Measurements from ENCODE around the gene NFAT5. TPM values are rescaled to one million over a fixed set of nuclear protein-coding genes. Genes with fewer than 3 reads are reported as not detected.

NFAT5 gene
- total RNA-seq, 1 experiment from 2014 or later: 38.2 TPM

DNA sequence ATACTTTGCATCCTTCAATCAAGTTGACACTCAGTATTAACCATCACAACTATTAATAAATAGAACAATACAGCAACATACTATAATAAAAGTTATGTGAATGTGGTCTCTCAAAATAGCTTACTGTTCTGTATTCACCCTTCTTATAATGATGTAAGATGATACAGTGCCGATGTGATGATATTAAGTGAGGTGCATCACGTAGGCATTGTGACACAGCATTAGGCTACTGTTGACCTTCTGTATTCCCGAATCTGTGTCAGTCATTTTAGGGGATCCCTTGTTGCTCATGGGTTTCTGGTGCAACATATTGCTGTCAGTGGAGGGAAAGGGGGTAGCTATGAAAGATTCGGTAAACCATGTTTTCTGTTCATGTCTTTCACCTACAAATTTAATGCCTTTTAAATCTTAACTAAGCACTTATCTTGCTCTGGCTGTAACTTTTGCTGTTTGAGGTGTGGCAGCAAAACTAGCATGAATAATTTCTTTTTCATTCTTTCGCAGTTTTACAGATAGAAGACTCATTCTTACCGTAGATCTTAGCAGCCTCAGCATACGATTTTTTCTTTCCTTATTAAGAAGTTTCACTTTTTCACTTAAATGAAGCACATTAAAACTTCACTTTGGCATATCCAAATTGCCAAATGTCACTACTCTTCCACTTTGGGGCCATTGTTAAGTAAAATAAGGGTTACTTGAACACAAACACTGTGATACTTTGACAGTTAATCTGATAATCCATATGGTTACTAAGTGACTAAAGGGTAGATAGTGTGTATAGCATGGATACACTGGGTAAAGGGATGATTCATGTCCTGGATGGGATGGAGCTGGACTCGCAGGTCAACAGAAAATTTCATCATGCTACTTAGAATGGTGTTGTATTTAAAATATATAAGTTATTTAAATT, 29.6 kb downstream of the NFAT5 start:
- no peaks in the 10 kb centered on the region for H3K27me3 ChIP-seq (ENCODE audit: insufficient read depth, low read depth)
- H3K4me3 ChIP-seq: no peak overlapping the region
- BruUV-seq (replicated peaks): no TSS peak
- no peak for TF ChIP-seq EZH2 (IDR thresholded peaks at IDR 0.05; ENCODE audit: low read depth)
- TF ChIP-seq, protein P1, sequence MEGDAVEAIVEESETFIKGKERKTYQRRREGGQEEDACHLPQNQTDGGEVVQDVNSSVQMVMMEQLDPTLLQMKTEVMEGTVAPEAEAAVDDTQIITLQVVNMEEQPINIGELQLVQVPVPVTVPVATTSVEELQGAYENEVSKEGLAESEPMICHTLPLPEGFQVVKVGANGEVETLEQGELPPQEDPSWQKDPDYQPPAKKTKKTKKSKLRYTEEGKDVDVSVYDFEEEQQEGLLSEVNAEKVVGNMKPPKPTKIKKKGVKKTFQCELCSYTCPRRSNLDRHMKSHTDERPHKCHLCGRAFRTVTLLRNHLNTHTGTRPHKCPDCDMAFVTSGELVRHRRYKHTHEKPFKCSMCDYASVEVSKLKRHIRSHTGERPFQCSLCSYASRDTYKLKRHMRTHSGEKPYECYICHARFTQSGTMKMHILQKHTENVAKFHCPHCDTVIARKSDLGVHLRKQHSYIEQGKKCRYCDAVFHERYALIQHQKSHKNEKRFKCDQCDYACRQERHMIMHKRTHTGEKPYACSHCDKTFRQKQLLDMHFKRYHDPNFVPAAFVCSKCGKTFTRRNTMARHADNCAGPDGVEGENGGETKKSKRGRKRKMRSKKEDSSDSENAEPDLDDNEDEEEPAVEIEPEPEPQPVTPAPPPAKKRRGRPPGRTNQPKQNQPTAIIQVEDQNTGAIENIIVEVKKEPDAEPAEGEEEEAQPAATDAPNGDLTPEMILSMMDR (conservative IDR thresholded peaks at IDR 0.05): no peak
- peak in 1 of 2 experiments; percentile 37 for DNase-seq
- peaks cover 100% of the 10 kb centered on the region for H3K79me2 ChIP-seq (ENCODE audit: low read depth)
- no peak overlapping the region for H3K4me2 ChIP-seq
- intact Hi-C loops (cut with micrococcal nuclease; ENCODE audit: unreplicated experiment): no loop called here
- ChIA-PET CTCF (interaction anchor here (0.6 kb wide), 1 partner anchor 87 kb away, joined by 4 read pairs; no protein-coding TSS in a partner anchor), POLR2A (ENCODE audit: unreplicated experiment) (no interaction called here)
- peaks cover 3% of the 10 kb centered on the region; the same call in 1 of the 2 replicates for H3K4me1 ChIP-seq (replicated peaks; ENCODE audit: insufficient read depth)
- peaks cover 13% of the 10 kb centered on the region; the same call in 1 of the 2 replicates for H3K36me3 ChIP-seq (ENCODE audit: low read depth)
- peaks cover 85% of the 10 kb centered on the region for H4K20me1 ChIP-seq (ENCODE audit: insufficient read depth)
- H3K9me2 ChIP-seq (ENCODE audit: insufficient read depth): no peaks in the 10 kb centered on the region
- H3K9me3 ChIP-seq (ENCODE audit: insufficient read depth, low read depth): no peaks in the 10 kb centered on the region
- peak overlapping the region; percentile 33; the same call in 1 of the 2 replicates for H3K27ac ChIP-seq
- H3F3A ChIP-seq (ENCODE audit: insufficient read depth, low read depth): peaks cover 38% of the 10 kb centered on the region
- no peak overlapping the region for H2AFZ ChIP-seq

DNA sequence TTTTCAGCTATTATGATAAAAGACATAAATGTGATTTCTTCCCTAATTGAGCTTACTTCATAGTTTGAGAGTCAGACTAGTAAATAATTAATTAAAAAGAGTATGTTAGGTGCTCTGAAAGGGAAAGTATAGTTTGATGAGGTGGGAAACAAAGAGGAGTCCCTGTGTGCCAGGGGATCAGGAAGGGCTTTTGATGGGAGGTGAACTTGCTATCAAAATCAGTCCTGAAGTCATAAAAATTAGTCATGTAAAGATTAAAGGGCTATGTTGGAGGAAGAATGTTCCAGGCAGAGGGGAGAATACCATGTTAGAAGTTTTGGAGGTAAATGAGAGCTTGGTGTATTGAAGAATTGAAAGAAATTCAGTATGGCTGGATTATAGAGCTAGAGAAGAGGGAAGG, 31.0 kb downstream of the NFAT5 start:
- TF ChIP-seq, protein P1 (conservative IDR thresholded peaks at IDR 0.05): no peak
- TF ChIP-seq EZH2 (IDR thresholded peaks at IDR 0.05; ENCODE audit: low read depth): no peak
- Histone ChIP-seq H3K36me3 (ENCODE audit: low read depth) (peaks cover 18% of the 10 kb centered on the region), H3K27ac (no peak overlapping the region), H3K9me3 (ENCODE audit: insufficient read depth, low read depth) (no peaks in the 10 kb centered on the region), H4K20me1 (ENCODE audit: insufficient read depth) (peaks cover 93% of the 10 kb centered on the region), H3F3A (ENCODE audit: insufficient read depth, low read depth) (peaks cover 49% of the 10 kb centered on the region), H3K79me2 (ENCODE audit: low read depth) (peaks cover 100% of the 10 kb centered on the region), H2AFZ (no peak overlapping the region), H3K27me3 (ENCODE audit: insufficient read depth, low read depth) (no peaks in the 10 kb centered on the region), H3K9me2 (ENCODE audit: insufficient read depth) (no peaks in the 10 kb centered on the region), H3K4me3 (no peak overlapping the region), H3K4me1 (replicated peaks; ENCODE audit: insufficient read depth) (peaks cover 3% of the 10 kb centered on the region; the same call in 1 of the 2 replicates), H3K4me2 (no peak overlapping the region)
- POLR2A ChIA-PET (ENCODE audit: unreplicated experiment): interaction anchor here (0.6 kb wide), 2 partner anchors 19 to 199 kb away, joined by 3 to 9 read pairs; no protein-coding TSS in a partner anchor
- intact Hi-C loops (cut with micrococcal nuclease; ENCODE audit: unreplicated experiment): no loop called here
- no TSS peak for BruUV-seq (replicated peaks)
- no peak for DNase-seq
- CTCF ChIA-PET: interaction anchor here (0.7 kb wide), 1 partner anchor 201 kb away, joined by 9 read pairs; no protein-coding TSS in a partner anchor

DNA sequence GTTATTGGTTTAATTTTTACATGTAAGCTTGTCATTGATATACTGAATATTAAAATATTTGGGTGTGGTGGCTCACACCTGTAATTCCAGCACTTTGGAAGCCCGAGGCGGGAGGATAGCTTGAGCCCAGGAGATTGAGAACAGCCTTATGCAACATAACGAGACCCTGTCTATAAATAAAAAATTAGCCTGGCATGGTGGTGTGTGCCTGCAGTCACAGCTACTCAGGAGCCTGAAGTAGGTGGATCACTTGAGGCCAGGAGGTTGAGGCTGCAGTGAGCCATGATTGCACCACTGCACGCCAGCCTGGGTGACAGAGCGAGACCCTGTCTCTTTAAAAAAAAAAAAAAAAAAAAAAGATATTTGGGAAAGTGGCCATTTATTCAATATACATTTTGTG, 32.3 kb downstream of the NFAT5 start:
- POLR2A ChIA-PET (ENCODE audit: unreplicated experiment): no interaction called here

More for the DNA sequence above, 32.3 kb downstream of the NFAT5 start:
- no peak for DNase-seq
- Histone ChIP-seq H4K20me1 (ENCODE audit: insufficient read depth) (peaks cover 93% of the 10 kb centered on the region), H3K79me2 (ENCODE audit: low read depth) (peaks cover 100% of the 10 kb centered on the region), H3K9me2 (ENCODE audit: insufficient read depth) (no peaks in the 10 kb centered on the region), H3K4me3 (no peak overlapping the region), H2AFZ (no peak overlapping the region), H3K4me2 (no peak overlapping the region), H3K9me3 (ENCODE audit: insufficient read depth, low read depth) (no peaks in the 10 kb centered on the region), H3K4me1 (replicated peaks; ENCODE audit: insufficient read depth) (peaks cover 3% of the 10 kb centered on the region; the same call in 1 of the 2 replicates), H3K27ac (no peak overlapping the region), H3K36me3 (ENCODE audit: low read depth) (peaks cover 14% of the 10 kb centered on the region), H3K27me3 (ENCODE audit: insufficient read depth, low read depth) (no peaks in the 10 kb centered on the region), H3F3A (ENCODE audit: insufficient read depth, low read depth) (peaks cover 54% of the 10 kb centered on the region)
- CTCF ChIA-PET: no interaction called here
- BruUV-seq (replicated peaks): no TSS peak
- intact Hi-C loops (cut with micrococcal nuclease; ENCODE audit: unreplicated experiment): no loop called here
- TF ChIP-seq, protein P1 (conservative IDR thresholded peaks at IDR 0.05): no peak
- TF ChIP-seq EZH2 (IDR thresholded peaks at IDR 0.05; ENCODE audit: low read depth): no peak

Measured in PC-9 (cell line).